ENCODE data around the gene NIPA2.
A peak's percentile ranks its signal among the peaks of the same experiment; 100 is the strongest.

Gene NIPA2

GRCh38 chr15:22838292-22839042 lies at the start of gene NIPA2:
TSS of gene NIPA2 (plus strand) at chr15:22838666. CDS start at chr15:22851732, 13,066 bp downstream.
- peaks cover 22% of the 10 kb centered on the region for H3F3A ChIP-seq (ENCODE audit: control insufficient read depth, insufficient read depth)
- TF ChIP-seq, protein P1, sequence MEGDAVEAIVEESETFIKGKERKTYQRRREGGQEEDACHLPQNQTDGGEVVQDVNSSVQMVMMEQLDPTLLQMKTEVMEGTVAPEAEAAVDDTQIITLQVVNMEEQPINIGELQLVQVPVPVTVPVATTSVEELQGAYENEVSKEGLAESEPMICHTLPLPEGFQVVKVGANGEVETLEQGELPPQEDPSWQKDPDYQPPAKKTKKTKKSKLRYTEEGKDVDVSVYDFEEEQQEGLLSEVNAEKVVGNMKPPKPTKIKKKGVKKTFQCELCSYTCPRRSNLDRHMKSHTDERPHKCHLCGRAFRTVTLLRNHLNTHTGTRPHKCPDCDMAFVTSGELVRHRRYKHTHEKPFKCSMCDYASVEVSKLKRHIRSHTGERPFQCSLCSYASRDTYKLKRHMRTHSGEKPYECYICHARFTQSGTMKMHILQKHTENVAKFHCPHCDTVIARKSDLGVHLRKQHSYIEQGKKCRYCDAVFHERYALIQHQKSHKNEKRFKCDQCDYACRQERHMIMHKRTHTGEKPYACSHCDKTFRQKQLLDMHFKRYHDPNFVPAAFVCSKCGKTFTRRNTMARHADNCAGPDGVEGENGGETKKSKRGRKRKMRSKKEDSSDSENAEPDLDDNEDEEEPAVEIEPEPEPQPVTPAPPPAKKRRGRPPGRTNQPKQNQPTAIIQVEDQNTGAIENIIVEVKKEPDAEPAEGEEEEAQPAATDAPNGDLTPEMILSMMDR (IDR thresholded peaks at IDR 0.05; ENCODE audit: low read depth, low read length, poor library complexity, severe bottlenecking), result no peak
- H3K4me2 ChIP-seq (ENCODE audit: low read length), result peak within 1 kb of the TSS; percentile 70
- H3K9me2 ChIP-seq (replicated peaks; ENCODE audit: control insufficient read depth, low read length), result no peaks in the 10 kb centered on the region
- H3K4me1 ChIP-seq (ENCODE audit: control insufficient read depth, low read length), result peaks cover 18% of the 10 kb centered on the region
- no peaks in the 10 kb centered on the region for H3K9me3 ChIP-seq (ENCODE audit: control insufficient read depth, insufficient read depth, low read length)
- peaks cover 13% of the 10 kb centered on the region for H4K20me1 ChIP-seq (ENCODE audit: control insufficient read depth, insufficient read depth, low read depth, low read length)
- H3K4me3 ChIP-seq (ENCODE audit: low read length), result peak within 1 kb of the TSS; percentile 88
- peak within 1 kb of the TSS; percentile 94 for H3K27ac ChIP-seq (ENCODE audit: low read depth, low read length)
- H3K36me3 ChIP-seq (ENCODE audit: control insufficient read depth, low read length), result peaks cover 38% of the 10 kb centered on the region
- peaks cover 50% of the 10 kb centered on the region for H3K79me2 ChIP-seq (ENCODE audit: control insufficient read depth, low read length)
- H3K27me3 ChIP-seq (ENCODE audit: control insufficient read depth, low read length), result no peaks in the 10 kb centered on the region

DNA sequence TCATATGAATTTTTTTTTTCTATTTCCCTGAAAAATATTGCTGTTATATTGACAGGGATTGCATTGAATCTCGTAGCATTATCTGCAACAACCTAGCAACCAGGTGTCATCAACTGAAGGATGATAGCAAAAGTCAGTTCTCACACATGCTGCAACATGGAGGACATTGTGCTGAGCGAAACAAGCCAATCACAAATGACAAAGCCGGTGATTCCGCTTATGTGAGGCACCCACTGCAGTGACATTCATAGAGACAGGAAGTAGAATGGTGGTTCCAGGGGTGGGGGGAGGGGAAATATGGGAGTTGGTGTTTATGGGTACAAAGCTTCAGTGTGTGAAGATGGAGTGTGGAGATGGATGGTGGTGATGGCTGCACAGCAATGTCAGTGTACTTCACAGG lies 44.4 kb upstream of the NIPA2 start:
- Histone ChIP-seq H3K9me2 (replicated peaks; ENCODE audit: control insufficient read depth, low read length) (no peaks in the 10 kb centered on the region), H3K4me2 (ENCODE audit: low read length) (peak overlapping the region; percentile 82), H3K4me1 (ENCODE audit: control insufficient read depth, low read length) (peaks cover 96% of the 10 kb centered on the region), H3K27ac (ENCODE audit: low read depth, low read length) (peak overlapping the region; percentile 16), H4K20me1 (ENCODE audit: control insufficient read depth, insufficient read depth, low read depth, low read length) (peaks cover 5% of the 10 kb centered on the region; the same call in 1 of the 2 replicates), H3K36me3 (ENCODE audit: control insufficient read depth, low read length) (peaks cover 40% of the 10 kb centered on the region), H3K79me2 (ENCODE audit: control insufficient read depth, low read length) (peaks cover 96% of the 10 kb centered on the region), H3K4me3 (ENCODE audit: low read length) (peak overlapping the region; percentile 18; the same call in 1 of the 2 replicates), H3K9me3 (ENCODE audit: control insufficient read depth, insufficient read depth, low read length) (no peaks in the 10 kb centered on the region), H3F3A (ENCODE audit: control insufficient read depth, insufficient read depth) (peaks cover 26% of the 10 kb centered on the region), H3K27me3 (ENCODE audit: control insufficient read depth, low read length) (no peaks in the 10 kb centered on the region)
- TF ChIP-seq, protein P1 (IDR thresholded peaks at IDR 0.05; ENCODE audit: low read depth, low read length, poor library complexity, severe bottlenecking), result no peak
- TF ChIP-seq EZH2phosphoT487 (IDR thresholded peaks at IDR 0.05; ENCODE audit: borderline replicate concordance, low read length), result no peak

DNA sequence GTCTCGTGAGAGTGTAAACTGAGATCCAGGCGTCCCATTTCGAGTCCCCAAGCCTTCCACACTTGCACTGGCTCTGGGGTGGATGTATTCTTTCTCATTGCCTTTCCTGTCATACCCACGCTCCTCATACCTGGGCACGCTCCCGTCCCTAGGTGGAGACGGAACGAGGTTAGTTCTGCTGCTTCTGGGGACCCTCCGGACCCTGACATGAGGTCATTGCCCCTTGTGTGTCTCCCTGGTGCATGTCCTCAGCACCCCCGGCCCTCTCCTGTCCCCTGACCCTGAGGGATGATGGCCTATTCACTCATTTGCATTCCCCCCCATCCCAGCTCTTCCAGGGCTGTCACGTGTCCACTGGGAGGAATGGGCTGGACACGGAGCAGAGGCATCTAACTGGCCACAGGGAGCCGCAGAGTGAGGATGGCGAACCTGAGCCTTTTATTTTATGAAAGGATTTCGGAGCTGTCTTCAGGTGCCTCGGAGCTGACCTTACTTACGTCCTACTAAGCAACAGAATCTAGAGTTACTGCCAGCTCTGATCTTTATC lies 43.8 kb upstream of the NIPA2 start:
- Histone ChIP-seq H3K27ac (ENCODE audit: low read depth, low read length) (peak overlapping the region; percentile 88; the same call in 1 of the 2 replicates), H3F3A (ENCODE audit: control insufficient read depth, insufficient read depth) (peaks cover 26% of the 10 kb centered on the region), H3K9me3 (ENCODE audit: control insufficient read depth, insufficient read depth, low read length) (no peaks in the 10 kb centered on the region), H3K27me3 (ENCODE audit: control insufficient read depth, low read length) (no peaks in the 10 kb centered on the region), H3K79me2 (ENCODE audit: control insufficient read depth, low read length) (peaks cover 95% of the 10 kb centered on the region), H3K9me2 (replicated peaks; ENCODE audit: control insufficient read depth, low read length) (no peaks in the 10 kb centered on the region), H4K20me1 (ENCODE audit: control insufficient read depth, insufficient read depth, low read depth, low read length) (no peaks in the 10 kb centered on the region; the same call in 1 of the 2 replicates), H3K36me3 (ENCODE audit: control insufficient read depth, low read length) (peaks cover 35% of the 10 kb centered on the region), H3K4me3 (ENCODE audit: low read length) (no peak overlapping the region), H3K4me2 (ENCODE audit: low read length) (peak overlapping the region; percentile 82), H3K4me1 (ENCODE audit: control insufficient read depth, low read length) (peaks cover 93% of the 10 kb centered on the region)
- TF ChIP-seq EZH2phosphoT487 (IDR thresholded peaks at IDR 0.05; ENCODE audit: borderline replicate concordance, low read length), result no peak
- TF ChIP-seq, protein P1 (IDR thresholded peaks at IDR 0.05; ENCODE audit: low read depth, low read length, poor library complexity, severe bottlenecking), result no peak

All from DOHH2 (cell line).